CD14-positive monocyte (primary cell): ENCODE results near the gene VSIG10L. TPM values are rescaled to one million over a fixed set of nuclear protein-coding genes. Genes with fewer than 3 reads are reported as not detected.

ENCODE experiments used
- DNase-seq, 3 donors: peaks; one replicate each; pipeline ENCODE4 v3.0.0-alpha.2; 2011 to 2022
- H2AFZ ChIP-seq: 2 replicates; pipeline ENCODE4 v1.6.0; 2012; ENCODE audit warnings: mild to moderate bottlenecking, low read depth, low read length, inconsistent platforms; ENCODE audit not compliant: insufficient read depth, poor library complexity, severe bottlenecking
- H3K27ac ChIP-seq, 2 donors: 1 replicate in 1 of 2; 2 replicates in 1 of 2; pipeline ENCODE4 v1.5.1; 2012 to 2013; ENCODE audit warnings: low read length in 2 of 2, control low read depth in 1 of 2, inconsistent platforms in 1 of 2, low read depth in 1 of 2, mild to moderate bottlenecking in 1 of 2
- H3K27me3 ChIP-seq, 2 donors: one replicate each; pipeline versions ENCODE4 v1.6.0 to v1.6.1; 2011 to 2013; ENCODE audit warnings: low read length in 2 of 2; ENCODE audit not compliant: control insufficient read depth in 2 of 2, insufficient read depth in 2 of 2
- H3K36me3 ChIP-seq, 2 donors: replicated peaks in 1 of 2; 1 replicate in 1 of 2; 2 replicates in 1 of 2; pipeline versions ENCODE4 v1.5.1 to v1.6.1; 2012 to 2013; ENCODE audit warnings: low read length in 2 of 2, control low read depth in 1 of 2, inconsistent platforms in 1 of 2, mild to moderate bottlenecking in 1 of 2; ENCODE audit not compliant: insufficient read depth in 2 of 2, control insufficient read depth in 1 of 2
- H3K4me1 ChIP-seq, 2 donors: 1 replicate in 1 of 2; 2 replicates in 1 of 2; pipeline versions ENCODE4 v1.5.1 to v1.6.1; 2012 to 2013; ENCODE audit warnings: low read length in 2 of 2, control low read depth in 1 of 2, inconsistent platforms in 1 of 2, mild to moderate bottlenecking in 1 of 2, moderate library complexity in 1 of 2; ENCODE audit not compliant: insufficient read depth in 2 of 2, control insufficient read depth in 1 of 2
- H3K4me2 ChIP-seq: replicated peaks from 2 replicates; pipeline ENCODE3; 2012; ENCODE audit warnings: low read length, moderate library complexity, mild to moderate bottlenecking; ENCODE audit not compliant: poor library complexity, severe bottlenecking; ENCODE audit errors: extremely low read depth
- H3K4me3 ChIP-seq, 3 experiments: fragments of 200-600 bp in 1 of 3; sonication (generic) in 1 of 3; replicated peaks in 1 of 3; 1 replicate in 2 of 3; 2 replicates in 1 of 3; pipeline ENCODE4 v1.5.1; 2011 to 2013; ENCODE audit warnings: low read length in 3 of 3, mild to moderate bottlenecking in 3 of 3, control low read depth in 2 of 3, low read depth in 2 of 3, inconsistent platforms in 1 of 3, moderate library complexity in 1 of 3
- H3K79me2 ChIP-seq: 2 replicates; pipeline ENCODE4 v1.6.0; 2012; ENCODE audit warnings: mild to moderate bottlenecking, control low read depth, inconsistent platforms, low read length, moderate library complexity; ENCODE audit not compliant: insufficient read depth
- H3K9ac ChIP-seq: 2 replicates; pipeline ENCODE4 v1.6.0; 2017; ENCODE audit warnings: low read length, mild to moderate bottlenecking; ENCODE audit not compliant: insufficient read depth, poor library complexity, severe bottlenecking
- H3K9me3 ChIP-seq, 2 donors: replicated peaks in 1 of 2; 1 replicate in 1 of 2; 2 replicates in 1 of 2; pipeline versions ENCODE4 v1.5.1 to v1.6.1; 2012 to 2013; ENCODE audit warnings: low read length in 2 of 2, control low read depth in 1 of 2; ENCODE audit not compliant: control insufficient read depth in 1 of 2, insufficient read depth in 1 of 2
- H4K20me1 ChIP-seq: 2 replicates; pipeline ENCODE4 v1.6.0; 2012; ENCODE audit warnings: mild to moderate bottlenecking, low read length, control low read depth, moderate library complexity; ENCODE audit not compliant: insufficient read depth
- H3K27ac Mint-ChIP-seq, 7 donors: one replicate each; pipeline ENCODE4 v1.8.0; 2020; ENCODE audit warnings: mild to moderate bottlenecking in 7 of 7, mixed read lengths in 7 of 7, moderate library complexity in 6 of 7, inconsistent platforms in 2 of 7
- H3K27me3 Mint-ChIP-seq, 3 donors: one replicate each; pipeline ENCODE4 v1.8.0; 2021 to 2022; ENCODE audit warnings: low read depth in 3 of 3, mild to moderate bottlenecking in 3 of 3, mixed read lengths in 3 of 3, moderate library complexity in 3 of 3, inconsistent platforms in 1 of 3
- H3K36me3 Mint-ChIP-seq, 2 donors: one replicate each; pipeline ENCODE4 v1.8.0; 2020; ENCODE audit warnings: mixed read lengths in 2 of 2, inconsistent platforms in 1 of 2, mild to moderate bottlenecking in 1 of 2
- H3K4me1 Mint-ChIP-seq: one replicate; pipeline ENCODE4 v1.8.0; 2020; ENCODE audit warnings: mild to moderate bottlenecking, mixed read lengths
- H3K4me3 Mint-ChIP-seq, 2 donors: one replicate each; pipeline ENCODE4 v1.8.0; 2020; ENCODE audit warnings: mild to moderate bottlenecking in 2 of 2, mixed read lengths in 2 of 2, moderate library complexity in 1 of 2
- H3K9me3 Mint-ChIP-seq, 7 donors: one replicate each; pipeline ENCODE4 v1.8.0; 2020 to 2022; ENCODE audit warnings: mixed read lengths in 7 of 7, mild to moderate bottlenecking in 6 of 7, moderate library complexity in 6 of 7, inconsistent platforms in 2 of 7
- WGBS: methylation state at CpG from one replicate; pipeline ENCODE4 v1.1.5; 2013; ENCODE audit warnings: missing lambda C conversion rate; ENCODE audit not compliant: insufficient coverage; 5-methylcytosine and 5-hydroxymethylcytosine counted together
- intact Hi-C, 2 donors: fragments of 100-400 bp; cut with micrococcal nuclease; formaldehyde crosslinking; loops; one replicate each; pipeline versions ENCODE4 v1.15.0 to v1.15.1; 2023
- polyA plus RNA-seq, 3 donors: library from polyadenylated mRNA; depleted of rRNA in 1 of 3; unstranded in 2 of 3; stranded (reverse) in 1 of 3; fragments of 300-500 nt in 2 of 3; fragments of >200 nt in 1 of 3; fragmentation: Illumina TruSeq in 2 of 3; gene quantifications; 1 replicate in 2 of 3; 2 replicates in 1 of 3; pipeline ENCODE4 v1.2.3, GENCODE V29; 2012 to 2021
- TF ChIP-seq, protein P1 (sequence below): fragments of 200-600 bp; IDR thresholded peaks from one replicate; pipeline ENCODE4 v1.8.0; 2022; ENCODE audit warnings: antibody characterized with exemption, mild to moderate bottlenecking

VSIG10L gene
- polyA plus RNA-seq, 3 donors = 0.62 to 2.3 (median 0.73) TPM

DNA sequence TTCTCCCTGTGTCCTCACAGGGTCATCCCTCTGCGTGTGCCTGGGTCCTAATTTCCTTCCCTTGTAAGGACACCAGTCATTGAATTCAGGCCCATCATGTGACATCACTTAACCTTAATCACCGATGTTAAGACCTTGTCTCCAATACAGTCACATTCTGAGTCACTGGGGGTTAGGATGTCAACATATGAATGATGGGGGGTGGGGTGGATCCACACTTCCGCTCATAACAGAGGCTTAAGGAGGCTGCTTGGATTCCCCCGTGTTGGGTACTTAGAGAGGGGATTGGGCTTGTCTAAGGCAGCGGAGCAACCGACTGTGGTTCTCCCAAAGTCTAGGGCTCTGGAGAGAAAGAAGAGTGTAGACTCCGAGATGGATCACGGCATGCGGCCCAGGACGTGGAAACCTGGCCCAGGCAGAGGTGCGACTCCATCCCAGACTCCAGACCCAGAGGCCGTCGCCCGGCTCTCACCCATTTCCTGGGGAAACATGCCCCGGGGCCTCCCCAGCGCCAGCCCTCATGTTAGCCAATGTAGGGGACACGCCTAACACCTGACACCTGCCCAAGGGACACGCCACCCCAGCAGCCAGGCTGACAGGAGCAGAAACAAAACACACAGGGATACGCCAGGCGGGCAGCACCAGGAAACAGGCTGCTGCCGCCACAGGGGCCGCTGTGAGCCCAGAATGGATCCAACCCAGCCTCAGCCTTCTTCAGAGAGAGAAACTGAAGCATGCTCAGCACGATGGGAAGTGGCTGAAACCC lies 47.5 kb downstream of the VSIG10L start:
- Mint-ChIP-seq H3K9me3 (peaks cover 0 to 1% (median 0%) of the 10 kb centered on the region in 7 donors), H3K27ac (no peak overlapping the region), H3K27me3 (peaks cover 10 to 27% (median 17%) of the 10 kb centered on the region in 3 donors), H3K36me3 (no peaks in the 10 kb centered on the region), H3K4me1 (no peaks in the 10 kb centered on the region), H3K4me3 (no peak overlapping the region)
- no peak overlapping the region for H3K4me3 ChIP-seq
- no peak overlapping the region for H3K27ac ChIP-seq
- no peaks in the 10 kb centered on the region for H3K79me2 ChIP-seq
- WGBS = 86% methylated on average over 21 of the region's 23 CpGs
- H4K20me1 ChIP-seq = no peaks in the 10 kb centered on the region
- no peak for DNase-seq
- no peaks in the 10 kb centered on the region for H3K36me3 ChIP-seq
- TF ChIP-seq, protein P1, sequence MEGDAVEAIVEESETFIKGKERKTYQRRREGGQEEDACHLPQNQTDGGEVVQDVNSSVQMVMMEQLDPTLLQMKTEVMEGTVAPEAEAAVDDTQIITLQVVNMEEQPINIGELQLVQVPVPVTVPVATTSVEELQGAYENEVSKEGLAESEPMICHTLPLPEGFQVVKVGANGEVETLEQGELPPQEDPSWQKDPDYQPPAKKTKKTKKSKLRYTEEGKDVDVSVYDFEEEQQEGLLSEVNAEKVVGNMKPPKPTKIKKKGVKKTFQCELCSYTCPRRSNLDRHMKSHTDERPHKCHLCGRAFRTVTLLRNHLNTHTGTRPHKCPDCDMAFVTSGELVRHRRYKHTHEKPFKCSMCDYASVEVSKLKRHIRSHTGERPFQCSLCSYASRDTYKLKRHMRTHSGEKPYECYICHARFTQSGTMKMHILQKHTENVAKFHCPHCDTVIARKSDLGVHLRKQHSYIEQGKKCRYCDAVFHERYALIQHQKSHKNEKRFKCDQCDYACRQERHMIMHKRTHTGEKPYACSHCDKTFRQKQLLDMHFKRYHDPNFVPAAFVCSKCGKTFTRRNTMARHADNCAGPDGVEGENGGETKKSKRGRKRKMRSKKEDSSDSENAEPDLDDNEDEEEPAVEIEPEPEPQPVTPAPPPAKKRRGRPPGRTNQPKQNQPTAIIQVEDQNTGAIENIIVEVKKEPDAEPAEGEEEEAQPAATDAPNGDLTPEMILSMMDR = no peak
- no peak overlapping the region for H3K9ac ChIP-seq
- no peaks in the 10 kb centered on the region for H3K9me3 ChIP-seq
- no peaks in the 10 kb centered on the region for H3K27me3 ChIP-seq
- intact Hi-C loops = loop anchor here in 1 of 2 donors (10.0 kb wide), 1 partner anchor 1070 kb away; no protein-coding TSS in a partner anchor
- no peaks in the 10 kb centered on the region for H3K4me1 ChIP-seq
- H3K4me2 ChIP-seq = no peak overlapping the region
- no peak overlapping the region for H2AFZ ChIP-seq

DNA sequence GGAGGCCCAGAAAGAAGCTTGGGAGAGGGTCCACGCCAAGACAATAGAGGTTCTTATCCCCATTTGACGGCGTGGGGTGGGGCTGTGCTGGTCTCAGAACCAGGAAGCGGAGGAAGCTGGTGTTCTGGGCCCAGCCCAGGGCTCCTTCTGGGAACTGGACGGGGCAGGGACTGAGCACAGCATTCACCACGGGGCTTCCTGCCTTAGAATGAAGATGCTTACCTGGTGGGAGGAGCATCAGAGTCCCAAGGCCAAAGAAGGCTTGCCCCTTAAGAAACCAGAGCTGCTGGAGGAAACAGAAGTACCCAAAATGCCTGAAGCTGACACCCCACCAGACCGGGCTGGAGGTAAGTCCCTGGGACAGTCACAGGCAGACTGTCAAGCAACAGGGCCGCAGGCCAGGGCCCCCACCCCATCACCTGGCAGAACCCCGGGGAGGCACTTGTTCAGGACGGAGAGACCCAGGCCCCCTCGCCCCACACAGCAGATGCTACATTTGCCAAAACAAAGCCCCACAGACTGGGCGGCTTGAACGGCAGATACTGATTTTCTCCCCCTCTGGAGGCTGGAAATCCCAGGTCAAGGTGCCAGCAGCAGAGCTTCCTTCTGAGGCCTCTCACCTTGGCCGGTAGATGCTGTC lies 48.2 kb downstream of the VSIG10L start:
- Histone ChIP-seq H3K36me3 (no peaks in the 10 kb centered on the region), H3K9ac (no peak overlapping the region), H2AFZ (no peak overlapping the region), H3K4me1 (no peaks in the 10 kb centered on the region), H3K27ac (no peak overlapping the region), H3K79me2 (no peaks in the 10 kb centered on the region), H4K20me1 (no peaks in the 10 kb centered on the region), H3K4me3 (no peak overlapping the region), H3K9me3 (no peaks in the 10 kb centered on the region), H3K27me3 (no peaks in the 10 kb centered on the region), H3K4me2 (no peak overlapping the region)
- WGBS = 93% methylated on average over 12 of the region's 14 CpGs
- no peak overlapping the region for H3K4me3 Mint-ChIP-seq
- H3K4me1 Mint-ChIP-seq = no peaks in the 10 kb centered on the region
- H3K27me3 Mint-ChIP-seq = peaks cover 9 to 26% (median 15%) of the 10 kb centered on the region in 3 donors
- TF ChIP-seq, protein P1 = no peak
- H3K9me3 Mint-ChIP-seq = peaks cover 0 to 1% (median 0%) of the 10 kb centered on the region in 7 donors
- H3K36me3 Mint-ChIP-seq = no peaks in the 10 kb centered on the region
- intact Hi-C loops = loop anchor here in 1 of 2 donors (10.0 kb wide), 1 partner anchor 1069 kb away; no protein-coding TSS in a partner anchor
- H3K27ac Mint-ChIP-seq = no peak overlapping the region
- DNase-seq = no peak
